Measurements from ENCODE around the gene MDC1. TPM values are rescaled to one million over a fixed set of nuclear protein-coding genes. Genes with fewer than 3 reads are reported as not detected.
A peak's percentile ranks its signal among the peaks of the same experiment; 100 is the strongest.

MDC1 gene
- total RNA-seq, 1 donor: 14.0 TPM

DNA sequence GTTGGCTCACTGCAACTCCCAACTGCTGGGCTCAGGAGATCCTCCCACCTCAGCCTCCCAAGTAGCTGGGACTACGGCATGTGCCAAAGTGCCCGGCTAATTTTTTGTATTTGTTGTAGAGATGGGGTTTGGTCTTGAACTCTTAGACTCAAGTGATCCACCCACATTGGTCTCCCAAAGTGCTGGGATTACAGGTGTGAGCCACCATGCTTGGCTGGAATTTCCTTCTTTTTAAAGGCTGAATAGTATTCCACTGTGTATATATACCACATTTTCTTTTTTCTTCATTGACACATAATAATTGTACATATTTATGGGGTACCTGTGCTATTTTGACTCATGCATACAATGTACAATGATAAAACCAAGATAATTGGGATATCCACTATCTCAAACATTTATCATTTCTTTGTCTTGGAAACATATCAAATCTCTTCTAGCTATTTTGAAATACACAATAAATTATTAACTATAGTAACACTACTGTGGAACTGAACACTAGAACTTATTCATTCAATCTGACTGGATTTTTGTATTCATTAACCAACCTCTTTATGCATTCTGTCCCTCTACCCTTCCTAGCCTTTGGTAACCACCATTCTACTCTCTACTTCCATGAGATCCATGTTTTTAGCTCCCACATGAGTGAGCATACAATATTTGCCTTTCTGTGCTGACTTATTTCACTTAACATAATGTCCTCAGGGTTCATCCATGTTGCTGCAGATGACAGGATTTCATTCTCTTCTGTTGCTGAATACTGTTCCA, 7.8 kb downstream of the MDC1 start:
- DNase-seq (ENCODE audit: low read depth in 2 of 3, low spot score in 2 of 3): no peak

DNA sequence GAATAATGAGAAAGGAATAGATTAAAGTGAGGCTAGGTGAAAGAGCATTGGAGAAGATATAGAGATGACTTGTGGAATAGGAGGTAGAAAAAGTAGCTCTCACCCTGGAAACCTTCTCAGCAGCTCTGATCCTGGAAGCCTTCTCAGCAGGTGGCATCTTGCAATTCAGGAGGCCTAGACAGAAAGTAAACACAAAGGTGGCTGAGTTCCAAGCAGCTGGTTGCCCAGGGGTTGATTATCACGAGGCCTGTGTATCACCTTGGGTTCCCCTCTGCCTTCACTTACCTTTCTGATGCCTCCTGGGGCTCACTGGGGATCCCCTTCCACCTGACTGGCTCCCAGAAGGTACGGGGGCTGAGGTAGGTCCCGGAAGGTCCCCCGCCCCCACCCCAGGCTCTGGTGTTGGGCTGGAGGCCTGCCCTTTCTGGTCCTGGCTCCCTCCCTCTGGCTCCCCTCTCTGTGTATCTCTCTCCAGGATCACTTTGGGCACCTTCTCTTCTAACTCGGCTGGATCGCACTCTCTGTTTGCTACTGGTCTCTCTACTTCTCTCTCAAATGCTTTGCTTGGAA, 9.7 kb downstream of the MDC1 start:
- no peak for DNase-seq (ENCODE audit: low read depth in 2 of 3, low spot score in 2 of 3)

DNA sequence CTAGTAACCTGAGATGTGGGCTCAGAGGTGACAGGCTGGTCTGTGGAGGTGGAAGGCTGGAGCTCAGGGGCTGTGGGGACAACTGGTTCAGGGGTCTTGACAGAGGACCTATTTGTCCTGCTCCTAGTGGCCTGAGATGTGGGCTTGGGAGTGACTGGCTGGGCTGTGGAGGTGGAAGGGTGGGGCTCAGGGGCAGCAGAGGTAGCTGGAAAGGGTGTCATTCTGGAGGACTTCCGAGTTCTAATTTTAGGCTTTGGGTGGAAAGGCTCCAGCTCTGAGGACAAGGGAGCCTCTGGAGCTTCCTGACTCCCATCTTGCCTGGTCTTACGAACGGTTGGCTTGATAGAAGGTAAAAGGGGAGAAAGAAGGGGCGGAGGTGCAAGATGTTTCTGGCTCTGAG, 11.5 kb downstream of the MDC1 start:
- no peak for DNase-seq (ENCODE audit: low read depth in 2 of 3, low spot score in 2 of 3)

DNA sequence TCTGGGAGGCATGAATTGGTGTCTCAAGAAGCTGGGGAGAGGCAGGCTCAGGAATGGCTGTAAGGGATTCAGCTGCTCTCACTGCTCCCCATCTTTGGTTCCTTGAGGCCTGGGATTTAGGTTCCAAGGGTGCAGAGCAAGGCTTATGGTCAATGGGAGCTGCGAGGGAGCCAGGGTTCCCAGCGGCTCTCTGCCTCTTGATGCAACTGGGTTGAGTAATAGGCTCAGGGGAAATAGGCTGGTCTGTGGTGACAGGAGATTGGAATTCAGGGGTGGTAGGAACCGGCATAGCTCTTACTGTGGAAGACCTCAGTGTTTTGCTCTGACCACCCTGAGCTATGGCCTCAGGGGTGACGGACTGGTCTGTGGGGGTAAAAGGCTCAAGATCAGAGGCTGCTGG, 13.3 kb downstream of the MDC1 start:
- DNase-seq (ENCODE audit: low read depth in 2 of 3, low spot score in 2 of 3): no peak

DNA sequence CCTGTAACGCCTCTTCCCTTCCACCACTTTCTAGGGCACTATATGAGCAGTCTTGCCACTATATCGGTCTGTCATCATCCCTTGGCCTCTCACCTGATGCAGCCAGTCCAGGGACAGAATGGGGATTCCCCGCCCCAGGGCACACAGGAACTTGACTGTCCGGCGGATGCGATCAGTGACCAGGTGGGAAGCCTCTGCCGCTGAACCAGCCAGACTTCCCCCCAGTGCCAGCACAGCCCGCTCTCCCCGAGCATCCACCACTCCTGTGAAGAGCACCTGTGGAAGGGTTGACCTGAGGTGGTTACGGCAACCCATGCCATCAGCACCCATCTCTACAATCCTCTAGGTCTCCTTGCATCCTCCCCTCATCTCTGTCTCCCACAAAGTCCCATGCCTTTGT, 14.1 kb downstream of the MDC1 start:
- no peak for DNase-seq (ENCODE audit: low read depth in 2 of 3, low spot score in 2 of 3)

DNA sequence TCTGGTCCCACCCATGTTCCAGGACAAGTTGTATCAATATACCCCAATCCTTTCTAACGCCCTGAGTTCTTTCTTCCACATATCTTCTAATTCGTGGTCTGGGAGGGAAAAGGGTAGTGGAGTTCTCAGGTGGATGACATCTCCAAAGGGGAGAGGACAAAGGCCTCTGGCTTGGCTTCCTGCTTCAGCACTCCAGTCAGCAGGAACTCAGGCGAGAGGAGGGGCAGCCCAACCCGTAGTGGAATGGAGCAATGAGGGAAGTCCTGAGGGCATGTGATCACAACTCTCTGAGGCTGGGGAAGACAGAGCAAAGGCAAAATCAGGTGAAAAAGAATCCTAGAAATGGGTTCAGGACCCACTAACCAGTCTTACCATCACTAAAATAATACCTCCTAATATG, 16.7 kb downstream of the MDC1 start:
- DNase-seq (ENCODE audit: low read depth in 2 of 3, low spot score in 2 of 3): no peak

DNA sequence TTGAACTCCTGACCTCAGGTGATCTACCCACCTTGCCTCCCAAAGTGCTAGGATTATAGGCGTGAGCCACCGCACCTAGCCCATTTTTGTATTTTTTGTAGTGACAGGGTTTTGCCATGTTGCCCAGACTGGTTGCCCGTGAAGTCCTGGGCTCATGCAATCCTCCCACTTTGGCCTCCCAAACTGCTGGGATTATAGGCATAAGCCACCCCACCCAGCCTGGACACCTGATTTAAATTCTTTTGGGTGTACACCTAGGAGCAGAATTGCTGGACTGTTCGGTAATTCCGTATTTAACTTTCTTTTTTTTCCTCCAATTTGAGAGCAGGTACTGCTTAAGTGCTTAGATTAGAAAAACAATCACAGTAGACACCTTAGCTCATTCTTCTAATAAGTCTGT, 20.6 kb downstream of the MDC1 start:
- no peak for DNase-seq (ENCODE audit: low read depth in 2 of 3, low spot score in 2 of 3)

DNA sequence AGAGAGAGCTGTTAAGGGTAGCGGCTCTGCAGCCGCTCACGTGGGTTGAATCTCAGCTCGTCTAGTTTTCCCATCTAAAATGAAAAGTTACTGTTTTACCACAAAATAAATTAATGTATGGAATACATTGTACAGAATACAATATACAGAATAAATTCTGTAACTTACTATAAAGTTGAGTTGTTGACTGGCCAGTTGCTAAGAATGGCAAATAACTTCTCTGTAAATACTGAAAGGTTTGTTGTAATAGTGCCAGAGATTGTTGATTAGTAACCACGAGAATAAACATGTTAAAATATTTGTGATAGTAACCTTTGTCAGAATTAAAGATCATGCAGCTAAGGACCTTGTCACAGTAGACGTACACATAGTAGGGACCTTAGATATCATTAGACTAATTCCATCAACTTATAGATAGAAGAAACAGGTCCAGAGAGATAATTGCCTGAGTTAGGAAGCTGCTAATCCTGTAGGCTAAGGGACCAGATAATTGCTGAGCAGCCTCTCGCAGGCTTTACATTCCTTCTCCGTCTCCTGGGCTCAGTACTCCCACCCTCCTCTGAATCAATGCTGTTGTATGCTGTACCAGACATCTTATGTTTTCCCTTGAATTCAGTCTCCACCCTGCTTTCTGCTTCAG, 25.8 kb downstream of the MDC1 start:
- DNase-seq (ENCODE audit: low read depth in 2 of 3, low spot score in 2 of 3): no peak

DNA sequence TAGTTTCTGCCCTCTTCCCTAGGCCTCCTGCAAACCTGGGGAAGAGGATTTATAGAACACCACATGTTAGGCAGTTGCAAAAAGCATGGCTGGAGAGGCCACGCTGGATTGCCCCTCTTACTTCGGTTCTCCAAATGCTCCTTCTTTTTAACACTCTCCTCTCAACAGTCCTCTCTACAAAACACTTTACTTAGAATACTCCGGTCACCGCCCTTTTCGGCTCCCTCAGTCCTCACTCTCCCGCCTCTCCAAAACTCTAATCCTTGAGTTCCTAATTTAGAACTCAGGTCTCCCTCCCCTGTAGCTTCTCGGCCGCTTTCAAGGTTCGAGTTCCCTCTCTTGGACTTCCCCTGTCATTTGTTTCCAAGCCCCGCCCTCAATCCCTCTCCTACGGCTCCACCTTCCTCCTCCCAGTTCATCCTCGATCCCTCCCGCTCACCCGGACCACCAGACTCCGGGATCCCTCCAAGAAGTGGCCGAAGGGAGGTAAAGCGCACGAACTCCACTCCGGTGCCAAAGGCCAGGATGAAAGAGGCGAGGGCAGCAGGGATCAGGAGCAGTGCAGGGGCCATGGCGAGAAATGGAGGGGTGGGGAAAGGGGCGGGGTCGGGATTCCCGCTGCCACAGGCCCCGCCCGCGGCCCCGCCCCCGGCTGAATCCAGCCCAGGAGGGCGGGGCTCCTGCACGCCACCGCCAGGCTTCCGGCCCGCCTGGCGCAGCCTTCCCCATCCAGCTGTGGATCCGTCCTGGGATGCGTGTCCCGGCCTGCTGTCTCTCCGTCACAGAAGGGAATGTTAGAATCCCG, 26.5 kb downstream of the MDC1 start, which contains the start of gene NRM:
Gene NRM, minus strand, starts transcription at position 582 of the 805 bp plus-strand sequence. Its CDS starts 10 bp downstream, at position 572.
- DNase-seq (ENCODE audit: low read depth in 2 of 3, low spot score in 2 of 3): peak; percentile 35 to 68 (median 61)

DNA sequence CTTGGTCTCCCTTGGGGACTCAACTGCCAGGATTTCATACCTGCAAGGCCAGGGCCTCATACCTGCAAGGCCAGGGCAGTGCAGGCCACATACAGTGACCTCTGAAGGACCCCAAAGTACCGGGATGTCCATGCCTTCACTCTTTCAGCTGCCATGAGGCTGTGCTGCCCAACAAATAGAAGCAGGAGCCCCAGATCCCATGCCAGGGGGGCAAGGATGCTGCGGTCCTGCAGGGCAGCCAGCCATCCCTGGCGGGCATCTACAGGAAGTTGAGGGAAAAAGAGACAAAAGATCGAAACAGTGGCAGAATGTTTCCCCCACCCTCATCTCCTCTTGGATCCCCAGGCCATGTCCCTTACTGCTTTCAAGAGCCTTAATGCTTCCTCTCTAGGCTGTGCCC, 27.1 kb downstream of the MDC1 start:
- DNase-seq (ENCODE audit: low read depth in 2 of 3, low spot score in 2 of 3): no peak

DNA sequence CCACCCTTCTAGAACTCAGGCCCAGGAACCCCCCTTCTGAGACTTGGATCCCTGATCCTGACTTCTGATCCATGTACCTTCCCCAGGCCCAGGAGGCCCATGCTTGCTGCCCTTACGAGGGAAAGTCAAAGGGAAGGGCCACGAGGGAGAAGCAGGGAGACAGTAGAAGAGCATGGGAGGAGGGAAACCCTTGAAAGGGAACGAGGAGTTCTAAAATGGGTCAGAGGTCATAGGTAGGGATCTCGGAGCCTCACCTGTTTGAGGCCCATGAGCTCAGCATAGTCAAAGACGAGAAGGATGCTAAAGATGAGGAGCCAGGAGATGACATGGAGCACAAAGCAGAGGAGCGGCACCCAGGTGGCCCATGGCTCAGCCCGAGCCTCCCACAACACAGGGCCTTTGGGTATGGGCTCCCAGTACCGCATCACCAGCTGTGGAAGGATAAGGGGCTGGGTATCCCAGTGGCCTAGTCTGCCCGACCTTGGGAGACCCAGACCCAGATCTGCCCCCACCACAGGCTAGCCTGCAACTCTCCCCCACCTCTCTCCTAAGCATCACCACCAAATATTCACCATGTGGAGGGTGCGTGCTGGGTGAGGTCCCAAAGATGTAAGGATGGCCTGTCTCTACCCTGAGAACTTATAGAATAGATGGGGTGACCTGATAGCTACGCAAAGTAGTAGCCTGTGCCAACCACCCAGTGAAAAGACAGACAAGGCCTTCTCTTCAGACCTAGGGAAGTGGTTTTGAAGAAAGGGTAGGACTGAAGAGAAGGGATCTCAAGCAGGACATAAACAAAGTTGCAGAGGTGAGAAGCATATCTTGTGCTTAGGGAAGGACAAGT, 27.8 kb downstream of the MDC1 start:
- DNase-seq (ENCODE audit: low read depth in 2 of 3, low spot score in 2 of 3): no peak

DNA sequence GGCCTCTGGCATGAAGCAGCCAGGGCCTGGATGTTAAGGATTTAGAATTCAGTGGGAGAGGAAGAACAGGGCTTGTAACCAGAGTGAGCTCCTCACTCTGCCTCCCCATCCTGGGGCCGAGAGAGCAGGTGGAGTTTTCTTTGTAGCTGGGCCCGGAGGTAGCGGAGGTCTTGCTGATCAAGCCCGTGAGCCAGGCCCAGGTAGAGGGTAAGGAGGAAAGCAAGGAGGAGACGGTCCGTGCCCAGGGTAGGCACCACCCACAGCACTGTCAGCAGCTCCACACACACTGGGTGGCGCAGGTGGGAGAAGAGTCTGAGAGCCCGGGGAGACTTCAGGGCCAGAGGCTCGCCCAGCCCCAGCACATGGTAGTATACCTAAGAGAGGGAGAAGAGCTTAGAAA, 28.5 kb downstream of the MDC1 start:
- DNase-seq (ENCODE audit: low read depth in 2 of 3, low spot score in 2 of 3): no peak

DNA sequence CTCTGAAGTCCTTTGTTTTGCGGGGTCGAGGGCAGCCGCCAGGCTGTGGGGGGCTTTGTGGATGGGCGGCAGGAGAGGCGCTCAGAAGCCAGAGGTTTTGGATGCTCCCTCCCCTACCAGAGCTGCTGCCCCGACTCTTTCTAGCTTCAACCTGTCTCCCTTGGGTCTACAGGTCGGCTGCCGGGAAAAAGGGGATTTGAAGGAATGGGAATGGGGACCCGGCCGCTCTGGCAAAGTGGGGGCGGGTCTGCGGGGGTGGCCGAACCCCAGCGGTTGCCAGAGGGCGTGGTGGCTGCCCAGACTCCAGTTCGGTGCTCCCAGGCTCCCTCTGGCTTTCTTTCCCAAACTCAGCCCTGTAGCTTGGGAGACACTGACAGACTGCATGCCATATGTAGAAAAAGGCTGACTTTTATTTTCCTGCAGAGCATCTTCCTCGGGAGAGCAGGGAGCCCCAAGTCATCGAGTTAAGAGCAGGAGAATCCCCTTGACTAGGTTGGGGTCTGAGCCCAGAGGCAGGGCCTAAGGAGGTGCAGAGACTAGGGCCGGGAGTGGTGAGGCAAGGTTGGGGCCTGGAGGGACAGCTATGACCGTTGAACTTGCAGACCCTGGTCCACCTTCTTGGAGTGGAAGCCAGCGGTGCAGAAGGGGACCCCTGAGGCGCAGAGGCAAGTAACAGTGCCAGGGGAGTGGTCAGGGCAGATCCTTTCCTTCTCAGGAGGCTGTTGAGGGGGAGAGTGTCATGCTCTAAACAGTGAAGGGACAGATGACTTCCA, 29.2 kb downstream of the MDC1 start:
- DNase-seq (ENCODE audit: low read depth in 2 of 3, low spot score in 2 of 3): no peak

DNA sequence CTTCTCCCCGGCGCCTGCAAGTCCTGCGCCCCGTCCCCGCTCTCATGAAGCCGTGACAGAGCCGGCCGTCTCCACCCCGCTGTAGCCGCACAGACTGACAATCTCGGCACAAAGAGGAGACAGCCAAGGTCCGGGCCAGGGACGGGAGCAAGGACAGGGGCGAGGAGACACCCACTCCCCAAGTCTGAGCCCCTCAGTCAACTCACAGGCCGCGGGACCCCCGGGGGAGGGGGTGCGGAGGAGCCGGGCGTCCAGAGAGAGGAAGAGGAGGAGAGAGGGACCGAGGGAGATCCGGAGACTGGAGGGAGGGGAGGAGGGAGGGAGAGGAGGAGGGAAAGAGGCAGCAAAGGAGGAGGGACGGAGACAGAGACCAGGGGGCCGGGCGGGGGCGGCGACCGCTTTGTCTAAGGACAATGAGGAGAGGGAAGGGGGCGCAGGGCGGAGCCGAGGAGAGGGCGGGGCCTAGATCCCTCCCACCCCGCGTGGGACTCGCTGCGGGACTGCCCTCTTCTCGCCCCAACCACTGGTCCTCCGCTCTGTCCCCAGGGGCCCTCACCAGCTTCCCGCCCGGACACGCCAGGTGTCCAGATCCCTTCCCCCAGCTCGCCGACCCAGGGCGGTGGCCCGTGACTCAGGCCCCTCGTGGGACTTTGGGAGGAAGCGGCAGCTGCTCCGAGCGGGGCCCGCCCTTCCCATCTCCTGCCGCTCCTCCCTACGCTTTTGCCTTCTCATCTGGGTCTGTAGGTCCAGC, 30.0 kb downstream of the MDC1 start:
- peak in 2 of 3 donors; percentile 78 to 82 for DNase-seq (ENCODE audit: low read depth in 2 of 3, low spot score in 2 of 3)

DNA sequence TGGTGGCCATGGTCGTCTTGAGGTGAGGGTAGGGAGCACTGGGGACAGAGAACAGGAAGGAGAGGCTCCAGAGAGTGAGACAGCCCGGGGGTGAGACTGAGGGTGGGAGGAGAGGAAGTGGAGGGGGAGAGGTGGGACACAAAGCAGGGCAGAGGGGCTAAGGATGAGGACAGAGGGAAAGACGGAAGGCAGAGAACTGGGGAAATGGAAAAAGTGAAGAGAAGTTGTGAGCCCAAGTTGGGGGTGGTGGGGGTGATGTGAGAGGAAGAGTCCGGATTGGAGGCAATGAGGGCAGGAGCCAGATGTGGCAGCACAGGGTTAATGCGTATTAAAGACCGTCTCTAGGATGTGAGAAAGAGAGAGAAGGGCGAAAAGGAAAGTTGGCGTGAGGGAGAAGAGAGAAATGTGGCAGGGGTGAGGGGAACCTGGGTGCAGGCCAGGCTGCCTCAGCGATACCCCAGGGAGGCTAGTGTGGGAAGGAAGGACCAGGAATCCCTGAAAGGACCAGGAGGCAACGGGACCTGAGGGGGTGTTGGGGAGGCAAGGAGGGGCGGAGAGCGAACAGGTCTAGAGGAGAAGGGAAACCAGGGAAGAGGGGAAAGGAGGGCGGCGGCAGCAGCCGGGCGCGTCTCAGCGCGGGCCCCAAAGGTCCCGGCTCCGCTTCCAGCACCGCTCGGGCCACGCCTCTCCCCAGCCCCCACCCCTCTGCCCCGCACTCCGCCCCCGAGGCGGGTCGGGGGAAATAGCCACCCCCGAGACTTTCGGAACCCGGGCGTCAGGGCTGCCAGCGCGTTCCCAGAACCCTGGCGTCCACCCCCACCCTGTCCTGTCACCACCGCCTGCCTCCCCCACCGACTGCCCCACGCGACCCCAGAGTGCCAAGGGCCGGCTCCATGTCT, 30.8 kb downstream of the MDC1 start, which contains the start of gene PPP1R18:
Gene PPP1R18, minus strand, starts transcription at position 637 of the 899 bp plus-strand sequence. Its CDS starts 627 bp downstream, at position 10.
- DNase-seq (ENCODE audit: low read depth in 2 of 3, low spot score in 2 of 3): peak; percentile 41 to 64 (median 60)

DNA sequence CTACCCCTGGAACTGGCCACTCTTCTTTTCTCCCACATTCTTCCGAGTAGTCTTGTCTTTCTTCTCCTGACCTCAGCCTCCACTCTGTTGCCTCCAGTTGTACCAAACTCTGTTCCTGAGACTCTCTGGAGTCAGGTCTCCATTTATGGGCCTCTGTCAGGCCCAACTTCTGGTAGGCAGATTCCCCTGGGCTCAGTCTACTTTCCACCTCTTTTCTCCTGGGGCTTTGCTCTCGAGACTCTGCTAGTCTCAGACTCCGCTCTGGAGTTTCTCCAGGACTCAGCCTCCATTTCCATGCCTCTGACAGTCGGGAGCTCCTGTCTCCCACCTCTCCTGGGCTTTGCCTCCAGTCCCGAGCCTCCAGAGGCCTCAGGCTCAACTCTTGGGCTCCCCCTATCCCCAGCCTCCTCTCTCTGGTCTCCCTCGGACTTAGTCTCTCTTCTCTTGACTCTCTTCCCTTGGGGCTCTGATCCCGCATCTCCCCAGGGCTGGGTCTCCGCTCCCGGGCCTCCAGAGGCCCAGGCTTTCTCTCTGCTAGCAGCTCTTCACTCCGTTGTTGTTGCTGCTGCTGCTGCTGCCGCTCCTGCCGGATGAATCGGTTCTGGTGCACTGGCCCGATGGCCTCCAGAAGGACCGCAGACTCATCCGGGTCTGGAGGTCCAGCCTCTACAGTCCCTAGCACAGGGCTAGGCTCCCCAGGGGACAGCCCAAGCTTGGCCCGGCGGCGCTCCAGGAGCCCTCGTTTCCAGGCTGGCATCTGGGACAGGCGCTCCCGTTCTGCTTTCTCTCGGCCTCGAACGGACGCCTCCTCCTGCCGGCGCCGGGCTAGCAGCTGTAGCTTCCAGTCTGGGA, 31.7 kb downstream of the MDC1 start:
- DNase-seq (ENCODE audit: low read depth in 2 of 3, low spot score in 2 of 3): no peak

Data from hematopoietic multipotent progenitor cell (in vitro differentiated cells).